ENCODE data around the gene RNF123. TPM values are rescaled to one million over a fixed set of nuclear protein-coding genes. Genes with fewer than 3 reads are reported as not detected.

The RNF123 gene
- total RNA-seq, 2 donors from 2014 or later, result 28.3 to 29.4 TPM

DNA sequence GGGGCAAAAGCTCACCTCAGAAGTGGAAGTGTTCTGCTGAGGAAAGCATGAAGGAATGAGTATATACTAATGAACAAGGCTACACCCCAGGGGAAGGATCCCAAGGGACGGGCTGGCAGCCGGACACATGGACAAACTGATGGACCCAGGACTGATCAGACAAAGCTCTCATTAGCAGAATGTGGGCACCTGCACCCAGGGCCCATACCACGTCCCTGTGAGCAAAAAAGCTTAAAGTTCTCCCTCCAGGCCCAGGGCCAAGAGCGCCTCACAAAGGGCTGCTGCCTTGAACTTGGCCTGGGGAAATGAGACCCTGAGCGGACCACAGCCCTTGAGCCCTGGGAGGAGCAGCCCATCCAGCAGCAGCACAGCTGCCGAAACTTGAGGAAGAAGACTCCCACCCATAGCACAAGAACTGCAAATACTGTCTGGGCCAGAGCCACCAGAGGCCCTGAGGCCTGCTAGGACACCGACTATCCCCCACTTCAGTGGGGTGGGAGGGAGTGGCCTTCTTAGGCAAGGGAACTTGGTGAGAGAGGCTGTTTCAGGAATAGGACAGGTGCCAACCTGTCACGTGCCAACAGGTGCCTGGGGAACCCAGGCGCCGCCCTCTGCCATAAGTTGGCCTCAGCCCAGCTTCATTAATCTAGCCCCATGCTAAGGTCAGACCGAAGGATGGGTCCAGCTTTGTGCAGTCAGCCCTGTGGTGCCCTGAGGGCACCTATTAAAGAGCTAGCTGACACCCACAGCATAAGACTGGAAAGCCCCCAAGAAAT is 36.7 kb downstream of the RNF123 start:
- ATAC-seq (ENCODE audit: insufficient number of reproducible peaks, low FRiP score, low read depth) (no peak), DNase-seq (ENCODE audit: low spot score) (no peak)
- H3K27me3 ChIP-seq (replicated peaks; ENCODE audit: insufficient read depth), result no peaks in the 10 kb centered on the region
- no peak overlapping the region for H3K27ac ChIP-seq
- no peaks in the 10 kb centered on the region for H3K9me3 ChIP-seq
- peaks cover 19% of the 10 kb centered on the region for H3K36me3 ChIP-seq
- TF ChIP-seq, protein P1, sequence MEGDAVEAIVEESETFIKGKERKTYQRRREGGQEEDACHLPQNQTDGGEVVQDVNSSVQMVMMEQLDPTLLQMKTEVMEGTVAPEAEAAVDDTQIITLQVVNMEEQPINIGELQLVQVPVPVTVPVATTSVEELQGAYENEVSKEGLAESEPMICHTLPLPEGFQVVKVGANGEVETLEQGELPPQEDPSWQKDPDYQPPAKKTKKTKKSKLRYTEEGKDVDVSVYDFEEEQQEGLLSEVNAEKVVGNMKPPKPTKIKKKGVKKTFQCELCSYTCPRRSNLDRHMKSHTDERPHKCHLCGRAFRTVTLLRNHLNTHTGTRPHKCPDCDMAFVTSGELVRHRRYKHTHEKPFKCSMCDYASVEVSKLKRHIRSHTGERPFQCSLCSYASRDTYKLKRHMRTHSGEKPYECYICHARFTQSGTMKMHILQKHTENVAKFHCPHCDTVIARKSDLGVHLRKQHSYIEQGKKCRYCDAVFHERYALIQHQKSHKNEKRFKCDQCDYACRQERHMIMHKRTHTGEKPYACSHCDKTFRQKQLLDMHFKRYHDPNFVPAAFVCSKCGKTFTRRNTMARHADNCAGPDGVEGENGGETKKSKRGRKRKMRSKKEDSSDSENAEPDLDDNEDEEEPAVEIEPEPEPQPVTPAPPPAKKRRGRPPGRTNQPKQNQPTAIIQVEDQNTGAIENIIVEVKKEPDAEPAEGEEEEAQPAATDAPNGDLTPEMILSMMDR (IDR thresholded peaks at IDR 0.05), result no peak
- no peak overlapping the region for H3K4me3 ChIP-seq
- peaks cover 13 to 22% of the 10 kb centered on the region in 2 donors for H3K4me1 ChIP-seq (ENCODE audit: control insufficient read depth in 1 of 2, low read depth in 2 of 2)

DNA sequence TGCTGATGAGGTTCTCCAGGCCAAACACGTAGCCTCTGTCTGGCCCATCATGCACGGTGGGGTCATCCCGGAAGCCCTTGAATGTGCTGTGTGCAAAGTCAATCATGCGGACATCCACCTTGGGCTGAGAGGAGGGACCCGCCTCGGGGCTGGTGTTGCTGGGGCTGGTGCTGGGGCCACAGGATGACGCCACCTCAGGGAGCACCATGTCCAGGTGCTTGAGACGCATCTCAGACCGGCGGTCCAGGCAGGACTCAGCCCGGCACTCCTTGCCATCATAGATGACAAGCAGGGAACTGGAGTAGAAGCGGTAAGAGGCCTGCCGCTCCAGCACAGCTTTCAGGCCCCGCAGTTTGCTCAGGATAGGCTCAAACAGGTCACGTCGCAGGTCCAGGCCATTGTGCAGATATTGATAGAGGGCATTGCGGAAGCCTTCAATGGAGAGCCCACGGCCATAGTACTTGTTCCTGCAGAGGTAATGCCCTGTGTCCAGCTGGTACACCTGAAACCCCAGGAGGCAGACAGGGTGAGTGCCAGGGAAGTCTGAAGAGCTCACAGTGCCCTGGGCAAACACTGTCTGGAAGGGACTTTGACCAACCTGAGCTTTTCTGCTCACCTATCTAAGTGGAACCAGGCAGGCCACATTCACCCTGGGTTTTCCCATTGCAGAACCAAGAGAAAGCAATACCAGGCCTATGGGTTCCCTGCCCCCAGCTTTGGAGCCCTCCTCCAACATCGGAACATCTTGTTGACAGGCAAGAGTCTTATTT is 38.0 kb downstream of the RNF123 start:
- TF ChIP-seq, protein P1 (IDR thresholded peaks at IDR 0.05), result no peak
- ATAC-seq (ENCODE audit: insufficient number of reproducible peaks, low FRiP score, low read depth), result no peak

DNA sequence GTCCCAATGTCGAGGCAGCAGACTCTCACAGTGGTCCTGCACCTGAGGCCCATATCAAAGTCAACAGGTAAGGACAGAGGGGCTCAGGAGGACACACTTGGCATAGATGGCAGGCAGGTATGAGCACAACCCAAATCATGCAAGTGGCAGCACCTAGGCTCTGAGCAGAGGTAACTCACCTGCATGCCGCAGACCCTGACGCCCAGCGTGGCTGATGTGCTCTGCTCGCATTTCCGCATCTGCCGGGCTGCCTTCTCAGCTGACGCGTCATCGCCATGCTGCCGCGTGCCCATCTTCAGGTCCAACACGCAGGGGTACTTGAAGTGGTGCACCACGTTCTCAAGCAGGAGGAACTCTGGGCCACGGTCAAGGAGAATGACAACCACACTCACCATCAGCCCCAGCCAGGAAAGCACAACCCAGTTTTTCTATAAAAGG is 38.6 kb downstream of the RNF123 start:
- peaks cover 23% of the 10 kb centered on the region for H3K36me3 ChIP-seq
- no peaks in the 10 kb centered on the region for H3K9me3 ChIP-seq
- no peak for ATAC-seq (ENCODE audit: insufficient number of reproducible peaks, low FRiP score, low read depth)
- H3K27ac ChIP-seq, result no peak overlapping the region
- no peak overlapping the region for H3K4me3 ChIP-seq
- no peaks in the 10 kb centered on the region for H3K27me3 ChIP-seq (replicated peaks; ENCODE audit: insufficient read depth)
- TF ChIP-seq, protein P1 (IDR thresholded peaks at IDR 0.05), result no peak
- DNase-seq (ENCODE audit: low spot score), result no peak
- H3K4me1 ChIP-seq (ENCODE audit: control insufficient read depth in 1 of 2, low read depth in 2 of 2), result peaks cover 6 to 13% of the 10 kb centered on the region in 2 donors

More for the DNA sequence above, 38.0 kb downstream of the RNF123 start:
- peaks cover 23% of the 10 kb centered on the region for H3K36me3 ChIP-seq
- H3K4me1 ChIP-seq (ENCODE audit: control insufficient read depth in 1 of 2, low read depth in 2 of 2), result peaks cover 12 to 19% of the 10 kb centered on the region in 2 donors
- no peaks in the 10 kb centered on the region for H3K27me3 ChIP-seq (replicated peaks; ENCODE audit: insufficient read depth)
- H3K4me3 ChIP-seq, result no peak overlapping the region
- no peak overlapping the region for H3K27ac ChIP-seq
- H3K9me3 ChIP-seq, result no peaks in the 10 kb centered on the region
- DNase-seq (ENCODE audit: low spot score), result no peak

DNA sequence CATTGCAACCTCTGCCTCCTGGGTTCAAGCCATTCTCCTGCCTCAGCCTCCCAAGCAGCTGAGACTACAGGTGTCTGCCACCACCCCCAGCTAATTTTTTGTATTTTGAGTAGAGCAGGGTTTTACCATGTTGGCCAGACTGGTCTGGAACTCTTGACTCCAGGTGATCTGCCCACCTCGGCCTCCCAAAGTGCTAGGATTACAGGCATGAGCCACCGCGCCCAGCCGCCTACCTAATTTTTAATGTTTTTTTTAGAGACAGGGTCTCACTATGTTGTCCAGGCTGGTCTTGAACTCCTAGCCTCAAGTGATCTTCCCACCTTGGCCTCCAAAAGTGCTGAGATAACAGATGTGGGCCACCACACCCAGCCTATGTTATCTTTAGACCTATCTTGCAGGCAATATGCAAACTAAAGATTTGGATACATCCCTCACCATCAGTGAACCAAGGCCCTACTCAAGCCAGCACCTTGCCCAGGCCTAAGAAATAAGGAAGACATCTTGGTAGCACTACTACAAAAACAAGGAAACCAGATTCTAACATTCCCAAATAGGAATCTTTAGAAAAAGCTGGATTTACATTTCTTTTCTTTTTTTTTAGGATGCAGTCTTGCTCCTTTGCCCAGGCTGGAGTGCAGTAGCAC is 40.7 kb downstream of the RNF123 start:
- ATAC-seq (ENCODE audit: insufficient number of reproducible peaks, low FRiP score, low read depth), result no peak
- DNase-seq (ENCODE audit: low spot score), result no peak
- H3K36me3 ChIP-seq, result peaks cover 29% of the 10 kb centered on the region
- H3K9me3 ChIP-seq, result no peaks in the 10 kb centered on the region
- H3K4me3 ChIP-seq, result no peak overlapping the region
- peaks cover 0 to under 1% of the 10 kb centered on the region in 2 donors for H3K4me1 ChIP-seq (ENCODE audit: control insufficient read depth in 1 of 2, low read depth in 2 of 2)
- H3K27me3 ChIP-seq (replicated peaks; ENCODE audit: insufficient read depth), result no peaks in the 10 kb centered on the region
- TF ChIP-seq, protein P1 (IDR thresholded peaks at IDR 0.05), result no peak
- no peak overlapping the region for H3K27ac ChIP-seq

DNA sequence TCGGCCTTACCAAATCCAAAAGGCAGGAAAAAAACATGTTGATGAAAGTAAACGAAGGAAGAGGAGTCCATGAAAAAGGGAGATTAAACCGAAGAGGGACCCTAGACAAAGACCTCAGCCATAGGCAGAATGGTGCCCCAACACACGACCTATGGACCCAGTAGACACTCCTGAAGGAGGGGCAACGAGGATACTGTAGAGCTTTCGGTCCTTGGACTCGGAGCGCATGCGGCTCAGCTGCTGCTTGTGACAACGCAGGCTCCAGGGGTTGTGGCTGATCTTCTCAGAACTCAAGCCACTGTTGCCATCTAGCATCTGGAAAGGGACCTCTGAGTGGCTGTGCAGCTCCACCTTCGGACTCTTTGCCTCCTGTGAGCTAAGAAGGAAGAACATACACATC is 43.2 kb downstream of the RNF123 start:
- no peak overlapping the region for H3K4me3 ChIP-seq
- TF ChIP-seq, protein P1 (IDR thresholded peaks at IDR 0.05), result no peak
- H3K27ac ChIP-seq, result no peak overlapping the region
- no peak for DNase-seq (ENCODE audit: low spot score)
- H3K27me3 ChIP-seq (replicated peaks; ENCODE audit: insufficient read depth), result no peaks in the 10 kb centered on the region
- no peaks in the 10 kb centered on the region for H3K9me3 ChIP-seq
- H3K36me3 ChIP-seq, result peaks cover 32% of the 10 kb centered on the region
- no peak for ATAC-seq (ENCODE audit: insufficient number of reproducible peaks, low FRiP score, low read depth)
- H3K4me1 ChIP-seq (ENCODE audit: control insufficient read depth in 1 of 2, low read depth in 2 of 2), result no peaks in the 10 kb centered on the region

Data from thoracic aorta (tissue), 2 donors.